T-helper 22 cell (primary cell): ENCODE data around the gene GPR68.
"Not testable (repeated sequence)": the region's sequence is repeated elsewhere in the genome, so short reads cannot be mapped to it uniquely, and the experiment has no call there.

ENCODE experiments used
- DNase-seq: peaks from one replicate; pipeline ENCODE4 v3.0.0-alpha.2; 2020; ENCODE audit warnings: low read depth

The GPR68 gene

DNA sequence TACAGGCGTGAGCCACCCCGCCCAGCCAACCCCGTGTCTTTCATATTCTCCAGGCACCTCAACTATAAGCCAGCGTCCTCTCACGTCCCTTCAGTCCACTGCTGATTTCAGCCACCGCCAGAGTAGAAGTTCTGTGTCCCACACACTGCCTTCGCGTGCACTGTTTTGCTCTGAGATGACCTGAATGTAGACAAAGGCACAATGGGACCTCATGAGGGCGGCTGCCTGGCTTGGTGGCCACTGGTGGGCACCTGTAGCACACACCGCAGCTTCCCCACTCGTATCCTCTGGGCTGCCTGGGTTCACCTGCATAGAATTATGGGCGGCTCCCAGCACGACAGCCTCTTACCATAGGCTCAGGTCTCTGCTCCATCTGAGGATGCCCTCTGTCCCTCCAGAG is 57.2 kb downstream of the GPR68 start:
- no peak for DNase-seq

DNA sequence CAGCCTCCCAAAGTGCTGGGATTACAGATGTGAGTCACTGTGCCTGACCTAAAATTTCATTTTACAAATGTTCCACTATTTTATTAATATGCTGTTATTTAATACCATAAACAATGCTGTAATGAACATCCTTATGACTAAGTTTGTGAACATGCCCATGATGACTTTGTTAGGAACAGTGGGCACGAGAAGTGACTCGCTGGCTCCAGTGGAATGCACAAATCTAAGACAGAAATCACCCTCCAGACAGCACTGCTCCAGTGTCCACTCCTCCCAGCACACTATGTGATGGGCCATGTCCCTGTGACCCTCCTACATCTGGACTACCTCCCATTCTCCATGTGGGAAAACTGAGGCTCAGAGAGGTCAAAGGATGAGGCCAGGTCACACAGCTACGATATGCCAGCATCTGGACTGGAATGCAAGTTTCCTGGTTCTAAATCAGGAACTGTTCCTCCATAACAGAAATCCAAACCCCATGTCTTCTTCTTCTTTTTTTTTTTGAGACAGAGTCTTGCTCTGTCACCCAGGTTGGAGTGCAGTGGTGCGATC is 57.9 kb downstream of the GPR68 start:
- no peak for DNase-seq

DNA sequence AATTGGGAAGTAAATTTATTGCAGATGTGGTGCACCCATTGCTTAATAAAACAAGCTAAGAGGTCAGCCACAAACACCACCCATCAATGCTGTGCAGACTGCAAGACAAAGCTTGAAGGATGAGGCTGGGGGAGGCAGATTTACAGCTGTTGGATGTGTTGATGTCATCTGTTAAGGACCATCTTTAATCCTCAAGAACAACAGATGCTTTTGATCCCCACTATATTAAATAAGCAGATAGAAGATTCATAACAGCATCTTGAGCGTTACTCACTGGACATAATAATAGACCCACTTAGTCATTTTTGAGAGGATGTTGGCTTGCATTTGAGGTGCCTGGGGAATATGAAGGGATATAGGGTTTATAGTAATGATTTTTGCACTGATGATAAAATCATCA is 58.8 kb downstream of the GPR68 start:
- no peak for DNase-seq

DNA sequence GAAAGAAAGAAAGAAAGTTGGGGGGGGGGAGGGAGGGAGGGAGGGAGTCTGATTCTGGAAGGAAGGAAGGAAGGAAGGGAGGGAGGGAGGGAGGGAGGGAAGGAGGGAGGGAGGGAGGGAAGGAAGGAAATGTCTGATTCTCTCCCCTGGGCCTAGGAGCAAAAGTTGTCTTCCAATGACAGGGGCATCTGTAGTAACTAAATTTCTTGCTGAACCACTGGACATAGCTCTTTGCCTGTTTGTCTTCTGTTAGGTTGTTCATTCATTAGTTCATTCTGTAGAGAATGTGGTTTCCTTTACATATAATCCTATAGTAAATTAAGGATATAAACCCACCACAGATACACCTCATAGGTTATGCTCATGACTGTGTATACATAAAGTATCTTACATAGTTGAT is 59.9 kb downstream of the GPR68 start:
- no peak for DNase-seq

DNA sequence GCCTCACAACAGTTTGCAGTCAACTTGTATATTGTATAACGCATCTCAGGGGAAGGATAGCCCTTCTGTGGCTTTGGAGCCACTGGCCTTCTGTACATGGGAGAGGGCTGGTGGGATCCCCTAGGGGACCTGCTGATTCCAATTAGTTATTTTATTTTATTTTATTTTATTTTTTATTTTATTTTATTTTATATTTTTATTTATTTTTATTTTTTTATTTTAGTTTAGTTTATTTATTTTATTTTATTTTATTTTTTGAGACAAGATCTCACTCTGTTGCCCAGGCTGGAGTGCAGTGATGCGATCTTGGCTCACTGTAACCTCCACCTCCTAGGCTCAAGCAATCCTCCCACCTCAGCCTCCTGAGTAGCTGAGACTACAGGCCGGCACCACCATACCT is 61.8 kb downstream of the GPR68 start:
- DNase-seq = not testable (repeated sequence)
